Skin of body (tissue), 2 donors: ENCODE measurements around the gene HNRNPH3. TPM values are rescaled to one million over a fixed set of nuclear protein-coding genes. Genes with fewer than 3 reads are reported as not detected.

Experiments used
- DNase-seq: peaks from one replicate; lab custom pipeline; 2025; lab: John Stamatoyannopoulos, UW
- total RNA-seq: library from RNA; depleted of rRNA; stranded (reverse); fragments of >200 nt; gene quantifications from one replicate; pipeline ENCODE4 v1.2.3, GENCODE V29; 2014

Gene HNRNPH3
- total RNA-seq, 1 donor from 2014 or later, result 58.8 TPM

GRCh38 chr10:68330852-68331454 lies 911 bp upstream of the HNRNPH3 start:
- DNase-seq, result peak; percentile 58

GRCh38 chr10:68332259-68333057 lies 594 bp downstream of the HNRNPH3 start, which contains the start of gene PBLD:
Gene PBLD, minus strand, starts transcription at chr10:68332928. Its CDS starts 26,084 bp downstream, at chr10:68306844.
- peak; percentile 87 for DNase-seq

DNA sequence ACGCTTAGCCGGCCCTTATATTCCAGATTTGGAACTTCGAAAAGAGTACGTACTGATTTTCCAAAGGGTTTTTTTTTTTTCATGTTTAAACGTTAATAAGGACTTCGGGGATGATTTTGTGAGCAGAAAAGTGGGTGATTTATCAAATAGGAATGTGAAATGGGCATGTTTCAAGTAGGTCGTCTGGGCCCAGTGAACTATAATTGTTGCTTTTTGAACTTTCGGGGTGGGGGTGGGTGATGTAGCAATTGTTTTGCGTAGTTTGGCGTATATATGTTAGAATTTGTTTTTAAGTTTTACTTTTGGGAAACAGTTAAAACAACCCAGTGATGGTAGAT lies 1.2 kb downstream of the HNRNPH3 start:
- DNase-seq, result no peak

GRCh38 chr10:68333440-68334431 lies 1.9 kb downstream of the HNRNPH3 start:
- peak; percentile 24 for DNase-seq

- DNase-seq, result no peak
These were observed 3.0 kb downstream of the HNRNPH3 start for GRCh38 chr10:68334672-68335467.

DNA sequence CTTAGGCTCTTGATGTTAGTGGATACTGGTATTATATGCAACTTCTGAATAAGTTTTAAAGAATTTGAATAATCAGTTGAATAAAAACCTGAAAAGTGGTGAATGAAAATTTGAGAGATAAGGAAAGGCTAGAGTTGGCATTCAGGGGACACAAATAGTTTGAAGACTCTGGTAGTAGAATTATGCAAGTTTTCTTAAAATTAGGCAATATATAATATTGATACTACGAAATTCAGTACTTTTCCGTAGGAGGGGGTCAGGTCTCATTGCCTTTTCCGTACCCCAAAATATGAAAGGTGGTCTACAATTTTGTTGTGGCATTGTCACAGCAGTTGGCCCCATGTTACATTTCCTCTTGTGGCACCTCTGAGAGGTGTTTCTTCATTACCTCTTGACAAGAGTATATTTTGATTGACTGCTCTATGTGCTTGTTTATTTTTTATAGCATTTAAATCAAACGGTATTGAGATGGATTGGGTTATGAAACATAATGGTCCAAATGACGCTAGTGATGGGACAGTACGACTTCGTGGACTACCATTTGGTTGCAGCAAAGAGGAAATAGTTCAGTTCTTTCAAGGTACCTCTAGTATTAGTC lies 5.0 kb downstream of the HNRNPH3 start:
- no peak for DNase-seq

DNA sequence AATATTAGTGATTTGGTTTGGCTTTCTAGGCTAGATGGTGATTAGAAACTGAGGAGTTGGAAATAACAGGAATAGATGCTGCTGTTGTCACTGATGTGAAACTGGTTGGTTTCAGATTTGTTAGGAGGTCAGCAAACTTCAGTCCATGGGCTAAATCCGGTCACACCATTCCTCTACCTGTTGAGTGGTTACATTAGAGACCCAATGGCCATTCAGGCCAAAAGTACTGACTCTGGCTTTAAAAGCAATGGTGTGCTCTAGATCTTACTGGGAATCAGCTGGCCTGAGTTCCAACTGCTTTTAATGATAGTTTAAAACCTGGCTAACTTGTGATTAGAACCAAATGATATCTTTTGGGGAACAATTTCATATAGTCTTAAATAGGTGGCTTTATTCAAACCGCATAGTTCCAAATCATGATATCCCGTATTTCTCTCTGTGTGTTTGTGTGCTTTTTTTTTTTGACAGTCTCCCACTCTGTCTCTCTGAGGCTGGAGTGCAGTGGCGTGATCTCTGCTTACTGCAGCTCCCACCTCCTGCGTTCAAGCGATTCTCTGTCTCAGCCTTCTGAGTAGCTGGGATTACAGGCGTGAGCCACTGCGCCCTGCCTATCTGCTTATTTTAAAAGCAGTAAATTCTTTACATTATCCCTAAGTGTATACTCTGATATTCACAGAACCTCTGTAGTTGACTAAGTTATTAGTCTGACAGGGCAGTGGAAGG lies 8.7 kb downstream of the HNRNPH3 start:
- DNase-seq, result no peak

- DNase-seq, result no peak
These were observed 11.1 kb downstream of the HNRNPH3 start for GRCh38 chr10:68342909-68343516.

- no peak for DNase-seq
These were observed 13.8 kb downstream of the HNRNPH3 start for GRCh38 chr10:68345621-68346020.

DNA sequence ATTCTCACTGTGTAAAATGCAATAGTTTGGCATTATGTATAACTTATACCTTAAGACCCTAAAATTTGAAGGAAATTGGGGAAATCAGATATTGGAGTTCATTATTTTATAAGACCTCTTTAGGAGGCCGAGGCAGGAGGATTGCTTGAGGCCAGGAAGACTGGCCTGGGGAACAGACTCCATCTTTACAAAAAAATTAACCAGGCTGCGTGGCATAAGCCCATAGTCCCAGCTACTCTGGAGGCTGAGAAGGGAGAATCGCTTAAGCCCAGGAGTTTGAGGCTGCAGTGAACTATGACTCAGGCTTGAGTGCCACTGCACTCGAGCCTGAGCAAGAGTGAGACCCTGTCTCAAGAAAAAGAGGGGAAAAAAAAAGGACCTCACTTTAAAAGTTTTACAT lies 14.9 kb downstream of the HNRNPH3 start:
- DNase-seq, result no peak

DNA sequence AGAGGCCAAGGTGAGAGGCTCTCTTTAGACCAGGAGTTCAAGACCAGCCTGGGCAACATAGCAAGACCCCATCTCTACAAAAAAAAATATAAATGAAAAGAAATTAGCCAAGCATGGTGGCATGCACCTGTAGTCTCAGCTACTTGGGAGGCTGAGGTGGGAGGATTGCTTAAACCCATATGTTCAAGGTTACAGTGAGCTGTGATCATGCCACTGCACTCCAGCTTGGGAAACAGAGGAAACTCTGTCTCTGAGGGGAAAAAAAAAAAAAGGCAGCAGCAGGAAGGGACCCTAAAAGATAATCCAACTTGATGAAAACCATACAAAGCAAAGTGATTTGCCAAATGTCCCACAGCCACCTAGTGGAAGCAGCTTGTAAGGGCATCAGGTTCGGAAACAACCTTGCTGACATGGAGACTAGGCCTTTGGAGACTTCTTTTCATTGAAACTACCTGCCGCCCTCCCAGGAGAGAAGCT lies 16.4 kb downstream of the HNRNPH3 start:
- DNase-seq, result peak; percentile 54

- DNase-seq, result no peak
These were observed 21.7 kb downstream of the HNRNPH3 start for GRCh38 chr10:68353537-68353936.

- DNase-seq, result no peak
These were observed 27.3 kb downstream of the HNRNPH3 start for GRCh38 chr10:68359189-68359588.

DNA sequence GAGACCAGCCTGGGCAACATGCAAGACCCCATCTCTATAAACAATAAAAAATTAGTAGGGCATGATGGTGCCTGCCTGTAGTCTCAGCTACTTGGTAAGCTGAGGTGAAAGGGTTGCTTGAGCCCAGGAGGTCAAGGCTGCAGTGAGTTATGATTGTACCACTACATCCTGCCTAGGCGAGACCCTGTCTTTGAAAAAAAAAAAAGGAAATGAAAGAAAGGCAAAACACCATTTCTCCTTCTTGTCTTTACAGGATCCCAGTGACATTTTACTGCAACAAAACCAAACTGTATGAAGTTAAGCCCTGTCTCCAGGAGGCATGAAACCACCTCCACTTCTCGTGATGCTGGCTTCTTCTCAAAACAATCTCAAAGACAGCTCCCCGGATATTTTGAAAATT lies 30.7 kb downstream of the HNRNPH3 start:
- no peak for DNase-seq

- no peak for DNase-seq
These were observed 32.4 kb downstream of the HNRNPH3 start for GRCh38 chr10:68364101-68364886.

- no peak for DNase-seq
These were observed 33.7 kb downstream of the HNRNPH3 start for GRCh38 chr10:68365611-68366010.

- no peak for DNase-seq
These were observed 34.7 kb downstream of the HNRNPH3 start for GRCh38 chr10:68366600-68366999.

GRCh38 chr10:68367121-68367520 lies 35.3 kb downstream of the HNRNPH3 start:
- DNase-seq, result no peak

DNA sequence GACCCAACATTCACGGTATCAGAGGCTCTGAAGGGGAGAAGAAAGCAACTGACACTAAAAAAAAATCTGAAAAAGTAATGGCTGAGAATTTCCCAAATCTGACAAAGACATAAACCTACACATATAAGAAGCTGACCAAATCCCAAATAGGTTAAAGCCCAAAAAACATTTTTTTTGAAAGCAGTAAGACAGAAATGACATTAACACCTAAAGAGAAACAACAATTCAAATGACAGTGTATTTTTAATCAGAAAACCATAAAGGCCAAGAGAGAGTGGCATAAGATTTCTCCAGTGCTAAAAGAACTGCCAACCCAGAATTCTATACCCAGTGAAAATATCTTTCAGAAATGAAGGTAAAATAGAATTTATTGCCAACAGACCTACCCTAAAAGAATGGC lies 39.7 kb downstream of the HNRNPH3 start:
- DNase-seq, result no peak
